GM19372 (cell line): ENCODE measurements around the gene SLA2.
"Not testable (repeated sequence)": the region's sequence is repeated elsewhere in the genome, so short reads cannot be mapped to it uniquely, and the experiment has no call there.

Experiments used
- ATAC-seq: cut with Tn5 transposase; IDR thresholded peaks from one replicate; pipeline ENCODE4 v1.9.1; 2021; ENCODE audit warnings: mild to moderate bottlenecking, low read depth, moderate library complexity; ENCODE audit not compliant: unreplicated experiment

The SLA2 gene, protein sequence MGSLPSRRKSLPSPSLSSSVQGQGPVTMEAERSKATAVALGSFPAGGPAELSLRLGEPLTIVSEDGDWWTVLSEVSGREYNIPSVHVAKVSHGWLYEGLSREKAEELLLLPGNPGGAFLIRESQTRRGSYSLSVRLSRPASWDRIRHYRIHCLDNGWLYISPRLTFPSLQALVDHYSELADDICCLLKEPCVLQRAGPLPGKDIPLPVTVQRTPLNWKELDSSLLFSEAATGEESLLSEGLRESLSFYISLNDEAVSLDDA

GRCh38 chr20:36645998-36646397, at the start of gene SLA2:
Gene SLA2, minus strand, starts transcription at chr20:36646196. Its CDS starts 4,861 bp downstream, at chr20:36641335.
- ATAC-seq, result no peak

GRCh38 chr20:36695467-36695866, 49.5 kb upstream of the SLA2 start:
- not testable (repeated sequence) for ATAC-seq

- no peak for ATAC-seq
Measured at GRCh38 chr20:36688630-36689029, 42.6 kb upstream of the SLA2 start.

DNA sequence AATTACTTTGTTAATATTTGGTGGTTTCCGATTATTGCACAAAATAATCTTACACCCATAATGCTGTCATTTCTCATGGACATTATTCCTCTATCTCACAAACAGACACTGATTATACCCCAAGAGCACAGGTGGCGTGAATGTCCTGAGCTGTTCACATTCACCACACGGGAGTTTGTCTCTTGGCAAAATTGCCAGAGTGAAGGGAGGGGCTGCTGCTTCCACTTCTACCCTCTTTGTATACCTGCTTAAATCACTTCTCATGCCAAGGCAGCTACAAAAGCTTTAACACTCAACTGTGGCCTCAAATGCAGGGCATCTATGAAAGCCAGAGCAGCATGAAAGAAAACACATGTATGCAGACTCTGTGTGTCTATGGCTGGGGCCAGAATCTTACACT, 41.9 kb upstream of the SLA2 start:
- no peak for ATAC-seq

- no peak for ATAC-seq
Measured at GRCh38 chr20:36686944-36687343, 40.9 kb upstream of the SLA2 start.

DNA sequence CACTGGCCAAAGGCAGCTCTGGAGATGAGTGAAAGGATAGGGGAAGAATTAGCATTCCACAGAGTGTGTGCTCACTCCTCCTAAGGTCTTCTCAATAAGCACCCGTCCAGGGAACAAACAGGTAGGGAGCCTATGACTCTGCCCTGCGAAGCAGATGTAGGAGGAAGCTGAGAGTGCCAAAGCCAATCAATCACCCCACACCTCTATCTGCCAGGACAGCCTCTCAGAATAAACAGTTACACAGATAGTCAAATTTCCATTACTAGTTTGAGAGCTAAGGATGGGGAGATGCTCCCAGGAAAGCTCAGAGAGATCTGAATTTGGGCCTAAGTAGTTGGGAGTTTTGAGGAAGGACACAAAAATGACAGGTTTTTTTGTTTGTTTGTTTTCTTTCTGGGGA, 40.5 kb upstream of the SLA2 start:
- no peak for ATAC-seq

GRCh38 chr20:36684747-36685146, 38.8 kb upstream of the SLA2 start:
- no peak for ATAC-seq

- no peak for ATAC-seq
Measured at GRCh38 chr20:36682311-36682710, 36.3 kb upstream of the SLA2 start.

DNA sequence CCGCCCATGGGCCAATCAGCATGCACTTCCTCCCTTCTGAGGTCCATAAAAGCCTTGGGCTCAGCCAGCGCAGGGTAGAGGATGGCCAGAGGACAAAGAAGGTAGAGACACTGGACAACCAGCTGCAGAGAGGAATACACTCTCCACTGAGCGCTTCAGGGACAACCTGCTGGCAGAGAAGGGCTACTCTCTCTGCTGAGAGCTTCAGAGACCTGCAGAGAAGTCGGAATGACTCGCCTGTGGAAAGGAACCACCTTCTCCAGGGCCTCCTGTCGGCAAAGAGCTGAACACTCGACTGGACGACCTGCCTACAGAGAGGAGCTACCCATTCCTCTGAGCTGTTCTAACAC, 31.4 kb upstream of the SLA2 start:
- no peak for ATAC-seq

GRCh38 chr20:36676701-36677421, 30.9 kb upstream of the SLA2 start:
- no peak for ATAC-seq

GRCh38 chr20:36675545-36675944, 29.5 kb upstream of the SLA2 start:
- not testable (repeated sequence) for ATAC-seq

GRCh38 chr20:36672991-36673390, 27.0 kb upstream of the SLA2 start:
- ATAC-seq, result no peak

DNA sequence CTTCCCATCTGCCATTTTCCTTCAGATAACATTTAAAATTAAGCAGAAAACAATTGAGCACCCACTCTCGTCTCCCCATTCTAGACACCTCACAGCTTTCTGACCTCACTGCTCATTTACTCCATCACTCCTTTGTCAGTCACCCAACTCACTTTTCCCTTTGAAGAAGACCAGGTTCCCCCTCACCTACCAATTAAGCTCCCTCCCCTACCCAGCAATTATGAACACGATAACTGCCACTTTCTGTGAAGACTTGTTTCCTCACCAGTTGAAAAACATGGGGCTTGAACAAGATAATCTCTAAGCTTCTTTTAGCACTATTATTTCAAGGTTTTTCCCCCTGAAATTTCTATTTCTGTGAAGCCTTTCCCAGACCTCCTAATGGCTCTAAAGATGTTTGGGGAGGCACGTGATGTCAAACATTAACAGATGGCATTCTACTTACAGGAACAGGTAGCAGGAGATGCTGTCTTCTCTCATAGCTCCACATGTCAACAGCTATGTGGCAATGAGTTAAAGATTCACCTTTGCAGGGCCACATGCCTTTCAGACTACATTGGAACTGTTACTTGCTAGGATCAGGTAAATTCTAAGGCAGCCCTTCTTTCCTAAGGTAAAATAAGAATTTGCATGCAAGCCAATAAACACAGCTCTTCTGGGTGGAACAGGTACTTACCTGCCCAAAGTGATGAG, 24.8 kb upstream of the SLA2 start:
- ATAC-seq, result no peak

DNA sequence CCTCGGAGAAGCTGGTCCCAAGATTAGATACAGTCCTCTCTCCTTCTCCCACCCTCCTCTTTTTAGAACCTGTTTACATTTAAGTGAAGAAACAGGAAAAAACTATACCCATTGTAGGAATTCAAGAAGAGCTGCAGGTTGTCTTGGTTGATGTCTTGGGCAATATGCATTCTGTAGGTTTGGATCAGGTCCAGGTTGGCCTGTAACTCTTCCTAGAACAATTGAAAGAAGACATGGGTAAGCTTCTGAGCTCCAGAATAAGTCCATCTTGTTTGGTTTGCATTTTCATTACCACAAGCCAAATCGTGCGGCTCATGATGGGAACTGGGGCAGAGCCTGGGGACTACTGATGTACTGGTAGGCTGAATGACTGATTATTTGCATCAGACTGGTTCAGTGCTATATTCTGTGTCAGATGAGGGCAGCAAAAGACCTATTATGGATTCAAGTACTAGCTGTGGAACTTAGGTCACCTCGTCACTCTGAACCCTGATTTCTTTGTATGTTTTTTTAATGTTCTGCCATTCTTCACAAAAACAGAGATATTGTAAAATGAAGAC, 20.3 kb upstream of the SLA2 start:
- no peak for ATAC-seq

- ATAC-seq, result no peak
Measured at GRCh38 chr20:36663031-36663430, 17.0 kb upstream of the SLA2 start.

DNA sequence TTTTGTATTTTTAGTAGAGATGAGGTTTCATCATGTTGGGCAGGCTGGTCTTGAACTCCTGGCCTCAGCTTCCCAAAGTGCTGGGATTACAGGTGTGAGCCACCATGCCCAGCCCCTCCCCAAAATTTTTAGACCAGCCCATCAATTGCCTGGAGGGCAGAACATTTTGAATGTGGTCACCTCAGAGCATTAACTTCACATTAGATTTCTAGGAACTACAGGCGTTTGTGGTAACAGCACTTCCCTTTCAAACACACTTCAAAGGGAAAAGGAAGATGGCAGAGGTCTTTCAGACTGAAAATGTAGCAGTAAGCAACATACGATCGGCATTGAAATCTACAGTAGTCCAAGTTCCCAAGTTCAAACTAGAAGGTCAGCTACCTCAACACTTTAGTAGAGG, 12.3 kb upstream of the SLA2 start:
- no peak for ATAC-seq

DNA sequence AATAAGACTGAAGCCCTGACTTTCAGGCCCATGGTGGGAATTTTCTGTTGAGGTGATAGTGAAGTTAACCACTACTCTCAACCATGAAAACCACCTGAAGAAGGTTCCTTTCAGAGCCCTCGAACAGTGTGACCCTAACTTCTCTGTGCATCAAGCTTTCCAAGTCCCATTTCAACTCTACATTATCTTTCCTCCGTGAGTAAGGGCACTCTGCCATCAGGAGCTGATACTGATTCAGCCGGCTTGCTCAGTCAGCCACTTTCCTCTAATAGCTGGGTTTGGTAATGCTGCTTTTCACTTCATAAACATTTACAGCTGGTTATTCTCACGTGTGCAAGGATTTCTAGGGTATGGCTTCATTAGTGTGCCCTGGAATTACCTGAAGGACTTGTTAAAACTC, 10.7 kb upstream of the SLA2 start:
- ATAC-seq, result no peak

DNA sequence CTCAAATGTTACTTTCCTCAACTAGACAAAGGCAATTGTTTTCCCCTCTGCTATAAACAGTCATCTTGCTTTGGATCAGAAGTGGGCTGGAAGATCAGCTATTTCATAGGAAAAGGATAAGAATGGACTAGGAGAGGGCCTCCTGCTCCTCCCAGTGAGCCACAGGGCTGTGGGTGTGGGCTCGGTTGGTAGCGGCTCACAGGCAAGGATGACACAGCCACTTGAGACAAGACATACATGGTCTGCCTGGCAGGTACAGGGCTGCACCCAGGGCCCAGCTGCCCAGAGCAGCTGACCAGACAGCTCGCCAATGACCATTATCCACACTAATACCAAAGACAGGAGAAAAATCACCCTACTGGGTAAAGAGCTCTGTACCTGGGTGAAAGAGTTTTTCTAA, 9.0 kb upstream of the SLA2 start:
- ATAC-seq, result no peak

- no peak for ATAC-seq
Measured at GRCh38 chr20:36654506-36654905, 8.5 kb upstream of the SLA2 start.

GRCh38 chr20:36653456-36653855, 7.5 kb upstream of the SLA2 start:
- ATAC-seq, result no peak
